ENCODE measurements around the gene ANKRD52. TPM values are rescaled to one million over a fixed set of nuclear protein-coding genes. Genes with fewer than 3 reads are reported as not detected.

ANKRD52 gene
- total and polyA plus RNA-seq, 5 experiments from 2014 or later = 7.5 to 43.9 (median 11.5) TPM

GRCh38 chr12:56253091-56253490 lies 5.1 kb downstream of the ANKRD52 start:
- Mint-ChIP-seq H3K36me3 (peaks cover 0 to 65% (median 10%) of the 10 kb centered on the region in 3 donors), H3K27ac (no peak overlapping the region), H3K4me3 (no peak overlapping the region), H3K27me3 (no peaks in the 10 kb centered on the region), H3K4me1 (peaks cover 11 to 21% (median 18%) of the 10 kb centered on the region in 4 donors), H3K9me3 (no peaks in the 10 kb centered on the region)
- POLR2A ChIA-PET = interaction anchor here (0.6 to 1.3 kb wide), 3 partner anchors 13 to 203 kb away, joined by 3 to 5 read pairs (median 4); partner anchors contain the start of gene RNF41
- no peak for ATAC-seq
- no peak for DNase-seq

- Mint-ChIP-seq H3K27me3 (no peaks in the 10 kb centered on the region), H3K4me3 (no peak overlapping the region), H3K27ac (no peak overlapping the region), H3K4me1 (peaks cover 11 to 21% (median 18%) of the 10 kb centered on the region in 4 donors), H3K9me3 (no peaks in the 10 kb centered on the region), H3K36me3 (peaks cover 0 to 67% (median 10%) of the 10 kb centered on the region in 3 donors)
- POLR2A ChIA-PET = interaction anchor here (0.6 to 1.3 kb wide), 3 partner anchors 13 to 31 kb away, joined by 3 to 5 read pairs (median 3); partner anchors contain the start of gene RNF41
- no peak for DNase-seq
- ATAC-seq = no peak
These were observed 5.5 kb downstream of the ANKRD52 start for GRCh38 chr12:56252649-56253048.

GRCh38 chr12:56248711-56249110 lies 9.5 kb downstream of the ANKRD52 start:
- Mint-ChIP-seq H3K4me3 (no peak overlapping the region), H3K36me3 (peaks cover 0 to 79% (median 10%) of the 10 kb centered on the region in 3 donors), H3K27ac (peak overlapping the region in 3 of 10 donors; percentile 13 to 81 (median 24)), H3K9me3 (no peaks in the 10 kb centered on the region), H3K4me1 (no peaks in the 10 kb centered on the region), H3K27me3 (no peaks in the 10 kb centered on the region)
- ATAC-seq (no peak), DNase-seq (no peak)
- POLR2A ChIA-PET = interaction anchor here (0.6 kb wide), 1 partner anchor 36 kb away, joined by 4 read pairs; no protein-coding TSS in a partner anchor

- Mint-ChIP-seq H3K27me3 (no peaks in the 10 kb centered on the region), H3K9me3 (no peaks in the 10 kb centered on the region), H3K27ac (peak overlapping the region in 1 of 10 donors; percentile 63), H3K36me3 (peaks cover 0 to 79% (median 4%) of the 10 kb centered on the region in 3 donors), H3K4me1 (no peaks in the 10 kb centered on the region), H3K4me3 (no peak overlapping the region)
- DNase-seq = no peak
- ATAC-seq = no peak
- POLR2A ChIA-PET = no interaction called here
These were observed 10.3 kb downstream of the ANKRD52 start for GRCh38 chr12:56247923-56248322.

GRCh38 chr12:56244494-56244893 lies 13.7 kb downstream of the ANKRD52 start:
- no peak for DNase-seq
- peaks cover 0 to 4% (median 0%) of the 10 kb centered on the region in 4 donors for H3K4me1 Mint-ChIP-seq
- H3K36me3 Mint-ChIP-seq = peaks cover 0 to 79% (median 4%) of the 10 kb centered on the region in 3 donors
- H3K27me3 Mint-ChIP-seq = no peaks in the 10 kb centered on the region
- no peaks in the 10 kb centered on the region for H3K9me3 Mint-ChIP-seq
- H3K27ac Mint-ChIP-seq = peak overlapping the region in 1 of 10 donors; percentile 56
- H3K4me3 Mint-ChIP-seq = no peak overlapping the region
- POLR2A ChIA-PET = no interaction called here
- no peak for ATAC-seq

- Mint-ChIP-seq H3K27me3 (no peaks in the 10 kb centered on the region), H3K4me1 (peaks cover 0 to 5% (median 0%) of the 10 kb centered on the region in 4 donors), H3K27ac (no peak overlapping the region), H3K4me3 (no peak overlapping the region), H3K9me3 (no peaks in the 10 kb centered on the region), H3K36me3 (peaks cover 0 to 74% (median 4%) of the 10 kb centered on the region in 3 donors)
- no peak for ATAC-seq
- no peak for DNase-seq
- POLR2A ChIA-PET = interaction anchor here (0.9 to 1.3 kb wide), 2 partner anchors 14 to 213 kb away, joined by 3 read pairs; partner anchors contain the start of gene ANKRD52
These were observed 14.4 kb downstream of the ANKRD52 start for GRCh38 chr12:56243731-56244181.

- DNase-seq (no peak), ATAC-seq (no peak)
- no peaks in the 10 kb centered on the region for H3K9me3 Mint-ChIP-seq
- H3K4me3 Mint-ChIP-seq = no peak overlapping the region
- H3K36me3 Mint-ChIP-seq = peaks cover 0 to 71% (median 4%) of the 10 kb centered on the region in 3 donors
- POLR2A ChIA-PET = interaction anchor here (0.9 to 1.3 kb wide), 2 partner anchors 9 to 214 kb away, joined by 3 to 4 read pairs; no protein-coding TSS in a partner anchor
- no peaks in the 10 kb centered on the region for H3K27me3 Mint-ChIP-seq
- no peak overlapping the region for H3K27ac Mint-ChIP-seq
- H3K4me1 Mint-ChIP-seq = peaks cover 0 to 5% (median 0%) of the 10 kb centered on the region in 4 donors
These were observed 15.2 kb downstream of the ANKRD52 start for GRCh38 chr12:56242986-56243385.

- H3K9me3 Mint-ChIP-seq = no peaks in the 10 kb centered on the region
- no peak overlapping the region for H3K4me3 Mint-ChIP-seq
- ATAC-seq (no peak), DNase-seq (no peak)
- POLR2A ChIA-PET = interaction anchor here (0.5 kb wide), 2 partner anchors 90 to 400 kb away, joined by 3 read pairs; no protein-coding TSS in a partner anchor
- H3K27me3 Mint-ChIP-seq = no peaks in the 10 kb centered on the region
- H3K36me3 Mint-ChIP-seq = peaks cover 0 to 61% (median 2%) of the 10 kb centered on the region in 3 donors
- peaks cover 0 to 5% (median 0%) of the 10 kb centered on the region in 4 donors for H3K4me1 Mint-ChIP-seq
- peak overlapping the region in 3 of 10 donors; percentile 34 to 60 (median 47) for H3K27ac Mint-ChIP-seq
These were observed 16.5 kb downstream of the ANKRD52 start for GRCh38 chr12:56241424-56242303.

- no peaks in the 10 kb centered on the region for H3K27me3 Mint-ChIP-seq
- H3K4me3 Mint-ChIP-seq = no peak overlapping the region
- peak overlapping the region in 2 of 10 donors; percentile 52 to 78 for H3K27ac Mint-ChIP-seq
- ATAC-seq = no peak
- POLR2A ChIA-PET = no interaction called here
- H3K36me3 Mint-ChIP-seq = peaks cover 0 to 25% (median 0%) of the 10 kb centered on the region in 3 donors
- no peak for DNase-seq
- no peaks in the 10 kb centered on the region for H3K9me3 Mint-ChIP-seq
- peaks cover 0 to 5% (median 1%) of the 10 kb centered on the region in 4 donors for H3K4me1 Mint-ChIP-seq
These were observed 20.6 kb downstream of the ANKRD52 start for GRCh38 chr12:56237552-56237951.

- Mint-ChIP-seq H3K4me3 (no peak overlapping the region), H3K27me3 (no peaks in the 10 kb centered on the region)
- ATAC-seq = peak in 1 of 2 donors; percentile 25
These were observed 21.2 kb downstream of the ANKRD52 start for GRCh38 chr12:56236985-56237384.

GRCh38 chr12:56236091-56236490 lies 22.1 kb downstream of the ANKRD52 start:
- no peak for ATAC-seq
- Mint-ChIP-seq H3K4me3 (no peak overlapping the region), H3K4me1 (peaks cover 0 to 2% (median under 1%) of the 10 kb centered on the region in 4 donors), H3K36me3 (peaks cover 0 to 10% (median 0%) of the 10 kb centered on the region in 3 donors), H3K27me3 (no peaks in the 10 kb centered on the region), H3K9me3 (no peaks in the 10 kb centered on the region), H3K27ac (peak overlapping the region in 2 of 10 donors; percentile 29 to 59)
- no peak for DNase-seq
- POLR2A ChIA-PET = interaction anchor here (1.2 to 2.1 kb wide), 2 partner anchors 10 to 15 kb away, joined by 3 to 6 read pairs; partner anchors contain the start of gene RNF41

More at GRCh38 chr12:56236985-56237384, 21.2 kb downstream of the ANKRD52 start:
- Mint-ChIP-seq H3K27ac (peak overlapping the region in 2 of 10 donors; percentile 13 to 78), H3K9me3 (no peaks in the 10 kb centered on the region), H3K36me3 (peaks cover 0 to 19% (median 0%) of the 10 kb centered on the region in 3 donors), H3K4me1 (peaks cover 0 to 3% (median 1%) of the 10 kb centered on the region in 4 donors)
- DNase-seq = no peak
- POLR2A ChIA-PET = interaction anchor here (2.1 kb wide), 1 partner anchor 16 kb away, joined by 6 read pairs; the partner anchor contains the start of gene RNF41

- POLR2A ChIA-PET = interaction anchor here (1.2 to 2.1 kb wide), 3 partner anchors 12 to 14 kb away, joined by 3 to 10 read pairs (median 6); partner anchors contain the start of gene RNF41
- H3K4me3 Mint-ChIP-seq = no peak overlapping the region
- no peaks in the 10 kb centered on the region for H3K9me3 Mint-ChIP-seq
- DNase-seq (no peak), ATAC-seq (no peak)
- peaks cover 0 to 2% (median under 1%) of the 10 kb centered on the region in 4 donors for H3K4me1 Mint-ChIP-seq
- no peaks in the 10 kb centered on the region for H3K27me3 Mint-ChIP-seq
- peak overlapping the region in 2 of 10 donors; percentile 51 to 65 for H3K27ac Mint-ChIP-seq
- H3K36me3 Mint-ChIP-seq = peaks cover 0 to 3% (median 0%) of the 10 kb centered on the region in 3 donors
These were observed 23.3 kb downstream of the ANKRD52 start for GRCh38 chr12:56234746-56235436.

Data from naive thymus-derived CD8-positive, alpha-beta T cell (primary cell).